Stomach (tissue), 9 donors: ENCODE data around the gene NHLH1. TPM values are rescaled to one million over a fixed set of nuclear protein-coding genes. Genes with fewer than 3 reads are reported as not detected.

Experiments
- DNase-seq, 2 donors: peaks; one replicate each; pipeline versions ENCODE4 v3.0.0 to v3.0.0-alpha.2; 2013 to 2019
- H3K27ac ChIP-seq, 5 donors: fragments of 200-600 bp in 4 of 5; sonication (generic) in 4 of 5; one replicate each; pipeline ENCODE4 v1.5.1; 2013 to 2019; ENCODE audit warnings: mild to moderate bottlenecking in 1 of 5, moderate library complexity in 1 of 5
- H3K27me3 ChIP-seq, 3 donors: fragments of 200-600 bp; sonication (generic); one replicate each; pipeline ENCODE4 v1.5.1; 2017 to 2019; ENCODE audit warnings: mixed run types in 1 of 3
- H3K36me3 ChIP-seq, 4 donors: fragments of 200-600 bp; sonication (generic); 1 replicate in 3 of 4; 2 replicates in 1 of 4; pipeline ENCODE4 v1.5.1; 2016 to 2019
- H3K4me1 ChIP-seq, 4 donors: fragments of 200-600 bp; sonication (generic); one replicate each; pipeline ENCODE4 v1.5.1; 2016 to 2019
- H3K4me3 ChIP-seq, 4 donors: fragments of 200-600 bp; sonication (generic) in 3 of 4; one replicate each; pipeline ENCODE4 v1.5.1; 2016 to 2019; ENCODE audit warnings: mild to moderate bottlenecking in 1 of 4
- H3K9me3 ChIP-seq, 4 donors: fragments of 200-600 bp; sonication (generic); one replicate each; pipeline ENCODE4 v1.5.1; 2016 to 2019
- EP300 ChIP-seq: sonication (generic); formaldehyde crosslinking; IDR thresholded peaks from one replicate; pipeline ENCODE4 v1.6.1; 2017; ENCODE audit warnings: antibody characterized with exemption
- POLR2A ChIP-seq, 4 donors: fragments of 450-650 bp; IDR thresholded peaks; one replicate each; pipeline ENCODE4 v1.6.1; 2016; ENCODE audit warnings: antibody characterized with exemption in 4 of 4, control low read depth in 2 of 4, mild to moderate bottlenecking in 1 of 4, moderate library complexity in 1 of 4
- POLR2AphosphoS5 ChIP-seq, 3 donors: sonication (generic); formaldehyde crosslinking; IDR thresholded peaks; one replicate each; pipeline ENCODE4 v1.6.1; 2016; ENCODE audit warnings: antibody characterized with exemption in 3 of 3
- WGBS, 5 donors: extraction: QIAGEN DNeasy Blood & Tissue Kit in 3 of 5; methylation state at CpG; one replicate each; pipeline versions ENCODE4 v1.1.5 to v1.1.7; 2013 to 2018; 5-methylcytosine and 5-hydroxymethylcytosine counted together
- intact Hi-C: fragments of 100-400 bp; cut with DNase I; formaldehyde crosslinking; loops from one replicate; pipeline ENCODE4 v1.15.1; 2023; ENCODE audit warnings: low total_unique reads
- polyA plus RNA-seq, 3 donors: library from polyadenylated mRNA; stranded (reverse); fragments of 200-250 nt; gene quantifications; one replicate each; pipeline ENCODE4 v1.2.3, GENCODE V29; 2013
- total RNA-seq, 5 donors: library from RNA; depleted of rRNA; stranded (reverse); fragments of >200 nt; gene quantifications; one replicate each; pipeline versions ENCODE4 v1.1.0 to v1.2.3, GENCODE V29; 2014 to 2016
- TF ChIP-seq, protein P1 (sequence below), 7 experiments: fragments of 450-650 bp in 4 of 7; fragments of 200-600 bp in 3 of 7; sonication (generic) in 3 of 7; IDR thresholded peaks; one replicate each; pipeline ENCODE4 v1.5.1; 2016 to 2019; ENCODE audit warnings: antibody characterized with exemption in 7 of 7, control low read depth in 2 of 7, mild to moderate bottlenecking in 1 of 7
- donor health status: healthy with polysubstance abuse.
- donor health status: Bipolar disorder and iron deficiency.
- donor health status: healthy.

NHLH1 gene
- total and polyA plus RNA-seq, 8 donors = 0.08 TPM; not detected in 7

DNA sequence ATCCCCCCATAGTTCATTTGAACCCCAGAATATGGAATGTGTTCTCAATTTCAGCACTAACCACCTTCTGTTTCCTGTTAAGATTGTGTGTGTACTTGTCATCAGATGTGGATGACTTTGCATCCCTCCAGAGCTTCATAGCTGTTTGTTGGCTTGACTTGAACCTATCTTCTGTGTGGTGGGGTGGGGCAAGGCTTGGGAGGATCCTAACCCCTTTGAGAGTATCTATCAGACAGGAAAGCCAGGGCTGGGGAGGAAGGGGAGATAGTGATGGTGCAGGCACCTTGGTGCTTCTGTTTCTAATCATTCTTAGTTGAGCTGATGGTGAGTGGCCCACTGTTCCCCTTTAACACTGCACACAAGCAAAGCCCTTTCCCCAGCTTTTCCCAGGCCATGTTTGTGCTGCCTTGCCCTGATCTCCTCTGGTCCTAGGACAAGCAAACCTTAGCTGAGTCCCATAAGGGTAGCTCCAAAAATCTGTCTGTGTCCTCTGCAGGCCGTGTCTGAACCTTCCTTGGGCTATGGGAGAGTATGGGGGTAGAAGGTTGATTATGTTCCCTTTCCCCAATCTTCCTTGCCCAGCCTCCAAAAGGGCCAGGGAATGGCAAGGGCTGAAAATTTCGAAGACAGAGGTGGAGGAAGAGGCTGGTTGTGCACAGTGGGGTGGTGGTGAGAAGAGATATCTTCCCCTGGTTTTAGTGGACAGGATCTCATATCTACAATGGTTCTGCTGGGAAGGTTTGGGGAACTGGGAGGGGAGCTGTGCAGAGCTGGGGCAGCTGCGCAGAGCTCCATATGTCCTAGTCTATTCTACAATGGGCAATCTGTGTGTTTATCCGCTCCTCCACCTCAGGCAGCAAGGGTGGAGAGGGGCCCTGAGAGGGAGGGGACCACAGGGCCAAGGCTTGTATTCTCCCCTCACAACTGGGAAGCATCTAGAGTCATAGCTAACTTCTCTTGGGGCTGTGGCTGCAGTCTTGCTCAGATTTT lies 1.4 kb downstream of the NHLH1 start:
- 70 to 89% (median 79%) methylated on average over 4 of the region's 4 CpGs for WGBS, 5 donors
- H3K27ac ChIP-seq = no peak overlapping the region
- H3K4me3 ChIP-seq = no peak overlapping the region
- no peaks in the 10 kb centered on the region for H3K9me3 ChIP-seq
- peaks cover 0 to 44% (median 6%) of the 10 kb centered on the region in 3 donors for H3K27me3 ChIP-seq
- H3K36me3 ChIP-seq = no peaks in the 10 kb centered on the region
- DNase-seq = no peak
- intact Hi-C loops = no loop called here
- TF ChIP-seq, protein P1, sequence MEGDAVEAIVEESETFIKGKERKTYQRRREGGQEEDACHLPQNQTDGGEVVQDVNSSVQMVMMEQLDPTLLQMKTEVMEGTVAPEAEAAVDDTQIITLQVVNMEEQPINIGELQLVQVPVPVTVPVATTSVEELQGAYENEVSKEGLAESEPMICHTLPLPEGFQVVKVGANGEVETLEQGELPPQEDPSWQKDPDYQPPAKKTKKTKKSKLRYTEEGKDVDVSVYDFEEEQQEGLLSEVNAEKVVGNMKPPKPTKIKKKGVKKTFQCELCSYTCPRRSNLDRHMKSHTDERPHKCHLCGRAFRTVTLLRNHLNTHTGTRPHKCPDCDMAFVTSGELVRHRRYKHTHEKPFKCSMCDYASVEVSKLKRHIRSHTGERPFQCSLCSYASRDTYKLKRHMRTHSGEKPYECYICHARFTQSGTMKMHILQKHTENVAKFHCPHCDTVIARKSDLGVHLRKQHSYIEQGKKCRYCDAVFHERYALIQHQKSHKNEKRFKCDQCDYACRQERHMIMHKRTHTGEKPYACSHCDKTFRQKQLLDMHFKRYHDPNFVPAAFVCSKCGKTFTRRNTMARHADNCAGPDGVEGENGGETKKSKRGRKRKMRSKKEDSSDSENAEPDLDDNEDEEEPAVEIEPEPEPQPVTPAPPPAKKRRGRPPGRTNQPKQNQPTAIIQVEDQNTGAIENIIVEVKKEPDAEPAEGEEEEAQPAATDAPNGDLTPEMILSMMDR (IDR thresholded peaks at IDR 0.05) = no peak
- no peak for TF ChIP-seq EP300
- no peak for TF ChIP-seq POLR2A (IDR thresholded peaks at IDR 0.05)
- no peak for TF ChIP-seq POLR2AphosphoS5 (IDR thresholded peaks at IDR 0.05)
- no peaks in the 10 kb centered on the region for H3K4me1 ChIP-seq

DNA sequence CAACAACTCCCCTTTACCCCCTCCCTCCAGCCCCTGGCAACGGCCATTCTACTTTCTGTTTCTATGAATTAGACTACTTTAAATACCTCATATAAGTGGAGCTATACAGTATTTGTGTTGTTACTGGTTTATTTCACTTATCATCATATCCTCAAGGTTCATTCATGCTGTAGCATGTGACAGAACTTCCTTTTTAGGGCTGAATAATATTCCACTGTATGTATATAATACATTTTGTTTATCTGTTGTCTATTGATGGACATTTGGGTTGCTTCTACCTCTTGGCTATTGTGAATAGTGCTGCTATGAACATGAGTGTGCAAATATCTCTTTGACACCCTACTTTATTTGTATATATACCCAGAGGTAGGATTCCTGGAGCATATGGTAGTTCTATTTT lies 2.2 kb downstream of the NHLH1 start:
- intact Hi-C loops = no loop called here
- WGBS, 5 donors = 57 to 85% (median 77%) methylated on average over 1 of the region's 1 CpG
- no peaks in the 10 kb centered on the region for H3K9me3 ChIP-seq

DNA sequence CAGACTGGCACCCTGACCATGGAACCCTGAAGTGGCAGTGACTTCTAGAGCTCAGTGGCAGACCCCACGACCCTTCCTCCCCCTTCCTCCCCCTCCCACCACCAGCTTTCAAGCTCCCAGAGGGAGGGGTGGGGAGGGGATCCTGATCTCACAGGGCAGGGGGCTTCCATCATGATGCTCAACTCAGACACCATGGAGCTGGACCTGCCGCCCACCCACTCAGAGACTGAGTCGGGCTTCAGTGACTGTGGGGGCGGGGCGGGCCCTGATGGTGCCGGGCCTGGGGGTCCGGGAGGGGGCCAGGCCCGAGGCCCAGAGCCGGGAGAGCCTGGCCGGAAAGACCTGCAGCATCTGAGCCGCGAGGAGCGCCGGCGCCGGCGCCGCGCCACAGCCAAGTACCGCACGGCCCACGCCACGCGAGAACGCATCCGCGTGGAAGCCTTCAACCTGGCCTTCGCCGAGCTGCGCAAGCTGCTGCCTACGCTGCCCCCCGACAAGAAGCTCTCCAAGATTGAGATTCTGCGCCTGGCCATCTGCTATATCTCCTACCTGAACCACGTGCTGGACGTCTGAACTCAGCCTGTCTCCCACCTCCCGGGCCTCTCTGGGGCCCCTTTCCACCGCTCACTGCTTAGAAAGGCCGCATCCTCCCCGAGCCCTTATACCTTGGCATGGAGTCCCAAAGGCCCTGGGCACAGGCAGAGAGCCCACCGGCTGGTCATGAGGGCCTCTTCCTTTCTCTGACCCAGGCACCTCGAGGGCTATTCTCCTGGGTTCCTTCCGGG lies 3.9 kb downstream of the NHLH1 start:
- TF ChIP-seq EP300 (no peak), POLR2A (IDR thresholded peaks at IDR 0.05) (no peak), POLR2AphosphoS5 (IDR thresholded peaks at IDR 0.05) (no peak)
- TF ChIP-seq, protein P1 (IDR thresholded peaks at IDR 0.05) = no peak
- Histone ChIP-seq H3K9me3 (no peaks in the 10 kb centered on the region), H3K4me3 (no peak overlapping the region), H3K27ac (no peak overlapping the region), H3K4me1 (peaks cover 0 to 14% (median 5%) of the 10 kb centered on the region in 4 donors), H3K36me3 (no peaks in the 10 kb centered on the region), H3K27me3 (peaks cover 0 to 55% (median 6%) of the 10 kb centered on the region in 3 donors)
- DNase-seq = no peak
- intact Hi-C loops = no loop called here
- WGBS, 5 donors = 53 to 68% (median 64%) methylated on average over 14 to 42 of the region's 42 CpGs

More for the DNA sequence above, 2.2 kb downstream of the NHLH1 start:
- Histone ChIP-seq H3K4me1 (no peaks in the 10 kb centered on the region), H3K36me3 (no peaks in the 10 kb centered on the region), H3K4me3 (no peak overlapping the region), H3K27ac (no peak overlapping the region), H3K27me3 (peaks cover 0 to 44% (median 6%) of the 10 kb centered on the region in 3 donors)
- TF ChIP-seq, protein P1 (IDR thresholded peaks at IDR 0.05) = no peak
- no peak for TF ChIP-seq POLR2A (IDR thresholded peaks at IDR 0.05)
- no peak for TF ChIP-seq EP300
- no peak for TF ChIP-seq POLR2AphosphoS5 (IDR thresholded peaks at IDR 0.05)
- no peak for DNase-seq

DNA sequence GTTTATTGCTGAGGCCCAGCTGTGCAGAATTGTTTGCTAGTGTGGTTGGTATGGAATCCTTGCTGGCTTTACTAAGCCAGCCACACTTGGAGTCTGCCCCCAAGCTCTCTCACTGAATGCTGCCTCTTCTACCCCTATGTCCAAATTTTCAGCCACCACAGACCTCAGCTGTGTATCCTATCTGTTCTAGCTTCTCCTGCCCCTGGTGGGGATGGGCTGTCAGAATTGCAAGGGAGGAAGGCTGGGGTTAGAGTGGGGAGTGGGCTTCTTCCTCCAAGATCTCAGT lies 4.4 kb downstream of the NHLH1 start:
- Histone ChIP-seq H3K4me1 (peaks cover 2 to 20% (median 8%) of the 10 kb centered on the region in 4 donors), H3K27me3 (peaks cover 0 to 59% (median 6%) of the 10 kb centered on the region in 3 donors), H3K9me3 (no peaks in the 10 kb centered on the region), H3K4me3 (no peak overlapping the region), H3K27ac (no peak overlapping the region), H3K36me3 (no peaks in the 10 kb centered on the region)
- DNase-seq = no peak
- TF ChIP-seq, protein P1 (IDR thresholded peaks at IDR 0.05) = no peak
- TF ChIP-seq EP300 (no peak), POLR2A (IDR thresholded peaks at IDR 0.05) (no peak), POLR2AphosphoS5 (IDR thresholded peaks at IDR 0.05) (no peak)
- intact Hi-C loops = no loop called here
